Activated effector memory CD4-positive, alpha-beta T cell treated with Interleukin-2 at 50 U/mL for 16 hours (primary cell): ENCODE results near the gene KIFC1.

Experiments used
- DNase-seq: peaks from one replicate; pipeline ENCODE4 v3.0.0-alpha.2; 2020

KIFC1 gene

DNA sequence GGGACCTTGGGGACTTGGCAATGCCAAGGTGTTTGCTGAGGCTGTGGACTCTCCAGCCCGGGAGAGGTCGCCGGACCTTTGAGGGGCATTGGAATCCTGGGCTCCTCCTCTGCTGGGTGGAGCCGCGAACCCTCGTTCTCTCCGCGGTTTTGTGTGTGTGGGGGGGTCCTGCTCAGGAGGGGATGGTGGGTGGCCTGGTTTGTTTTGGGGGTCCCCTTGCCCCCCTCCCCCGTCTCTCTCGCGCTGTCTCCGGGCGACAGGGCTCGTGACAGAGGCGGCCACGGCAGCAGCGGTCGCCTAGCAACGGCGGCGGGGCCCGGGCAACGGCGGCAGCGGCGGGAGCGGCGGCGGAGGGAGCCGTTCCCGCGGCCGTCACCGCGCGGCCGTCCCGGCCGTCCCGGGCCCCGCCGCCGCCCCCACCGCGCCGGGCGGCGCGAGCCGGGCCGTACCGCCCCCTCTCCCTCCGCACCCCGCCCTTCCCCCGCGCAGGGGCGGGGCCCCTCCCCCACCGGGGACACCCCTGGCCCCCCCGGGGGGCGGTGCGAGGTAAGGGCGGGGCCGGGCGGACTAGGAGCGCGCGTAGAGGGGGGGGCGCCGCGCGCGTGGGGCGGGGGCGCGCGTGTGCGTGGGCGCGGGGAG lies 36.1 kb downstream of the KIFC1 start:
- DNase-seq, result no peak

DNA sequence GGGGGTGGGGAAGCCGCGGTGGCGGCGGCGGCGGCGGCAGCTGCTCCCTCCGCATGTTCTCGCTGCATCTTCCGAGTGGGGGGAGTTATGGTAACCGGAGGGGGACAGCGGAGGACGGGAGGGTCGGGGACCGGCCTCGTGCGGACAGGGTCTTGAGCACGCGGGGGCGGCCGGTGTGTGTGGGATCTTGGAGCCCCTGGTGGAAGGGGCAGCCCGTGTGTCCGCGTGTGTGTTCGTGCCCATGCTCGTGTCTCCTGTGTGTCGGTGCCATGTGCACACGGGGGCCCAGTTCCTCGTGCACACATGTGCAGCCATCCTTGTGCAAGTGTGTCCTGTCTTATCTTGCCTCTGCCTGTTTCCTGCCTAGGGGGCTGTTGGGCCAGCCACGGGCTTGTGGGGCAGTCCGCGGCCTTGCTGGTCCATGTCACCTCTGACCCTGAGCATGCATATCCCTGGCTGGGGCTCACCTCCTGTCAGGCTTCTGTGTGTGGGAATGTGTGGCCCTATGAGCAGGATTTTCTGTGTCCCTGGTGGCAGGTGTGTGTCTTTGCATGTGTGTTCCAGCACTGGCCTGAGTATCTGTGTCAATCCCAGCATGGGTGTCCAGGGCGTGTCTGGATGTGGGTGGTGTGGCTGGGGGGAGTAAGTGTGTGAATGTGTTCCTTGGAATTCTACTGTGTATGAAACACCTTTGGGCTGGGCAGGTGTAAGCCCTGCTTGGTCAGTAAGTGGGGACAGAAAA lies 36.8 kb downstream of the KIFC1 start:
- no peak for DNase-seq

DNA sequence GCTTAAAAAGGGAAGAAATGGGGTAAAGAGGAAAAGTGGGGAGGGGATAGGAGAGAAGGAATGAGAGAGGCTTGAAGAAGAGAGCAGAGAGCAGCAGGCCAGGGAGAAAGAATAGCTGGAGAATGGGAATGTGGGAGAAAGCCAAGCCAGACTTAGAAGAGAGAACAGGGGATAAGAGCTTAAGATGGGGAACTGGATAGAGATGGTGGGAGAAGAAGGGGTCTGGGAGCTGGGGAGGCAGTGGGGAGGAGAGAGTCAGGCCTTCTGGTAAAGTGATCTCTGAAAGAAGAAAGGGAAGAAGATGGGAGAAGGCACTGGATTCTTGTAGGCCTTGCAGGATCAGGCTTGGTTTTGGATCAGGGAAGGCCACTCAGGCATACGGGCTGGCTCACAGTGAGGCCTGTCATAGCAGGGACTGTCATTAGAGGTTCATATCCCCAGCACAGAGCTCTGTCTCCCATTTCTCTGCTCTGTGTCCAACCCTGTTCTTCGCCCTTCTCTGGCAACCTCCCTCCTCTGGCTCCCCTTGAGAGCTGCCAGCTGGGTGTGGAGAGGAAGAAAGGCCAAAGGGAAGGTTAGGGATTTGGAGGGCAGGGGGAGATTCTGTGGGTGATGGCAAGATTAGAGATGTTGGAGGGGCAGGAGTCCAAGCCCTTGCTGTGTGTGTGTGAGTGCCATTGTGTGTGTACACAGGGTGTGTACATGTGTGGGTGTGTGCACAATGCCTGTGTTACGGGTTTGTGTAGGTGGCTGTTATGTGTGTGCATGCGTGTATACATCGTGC lies 37.5 kb downstream of the KIFC1 start:
- DNase-seq, result no peak

DNA sequence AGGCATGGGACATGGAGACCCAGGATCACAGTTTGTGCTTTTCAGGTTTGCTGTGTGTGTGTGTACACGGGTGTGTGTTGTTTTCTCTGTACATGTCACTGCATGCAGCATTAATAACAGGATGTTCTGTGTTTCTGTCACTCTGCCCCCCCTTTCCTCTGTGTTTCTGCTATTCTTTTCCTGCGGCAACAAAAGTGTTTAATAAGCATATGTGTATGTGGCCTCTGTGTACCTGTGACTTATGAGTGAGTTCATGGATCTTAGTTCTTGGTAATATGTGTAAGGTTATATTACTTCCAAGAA lies 38.1 kb downstream of the KIFC1 start:
- no peak for DNase-seq

DNA sequence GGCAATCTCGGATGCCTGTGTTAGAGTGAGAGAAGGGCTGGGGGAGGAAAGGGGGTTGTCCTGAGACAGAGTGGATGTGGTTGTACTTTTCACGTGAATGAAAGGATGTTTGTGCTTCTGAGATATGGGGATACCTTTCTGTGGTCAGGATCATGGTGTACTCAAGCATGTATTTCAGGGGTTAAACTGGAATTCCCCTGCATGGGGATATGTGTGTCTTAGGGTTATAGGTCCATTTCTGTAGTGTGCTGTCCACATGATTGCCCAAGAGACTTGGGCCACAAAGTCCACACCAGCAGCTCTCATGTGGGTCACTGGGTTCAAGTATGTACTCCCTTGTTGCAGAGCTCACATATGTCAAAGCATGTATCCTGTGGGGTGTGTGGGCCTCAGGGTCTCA lies 38.7 kb downstream of the KIFC1 start:
- no peak for DNase-seq

DNA sequence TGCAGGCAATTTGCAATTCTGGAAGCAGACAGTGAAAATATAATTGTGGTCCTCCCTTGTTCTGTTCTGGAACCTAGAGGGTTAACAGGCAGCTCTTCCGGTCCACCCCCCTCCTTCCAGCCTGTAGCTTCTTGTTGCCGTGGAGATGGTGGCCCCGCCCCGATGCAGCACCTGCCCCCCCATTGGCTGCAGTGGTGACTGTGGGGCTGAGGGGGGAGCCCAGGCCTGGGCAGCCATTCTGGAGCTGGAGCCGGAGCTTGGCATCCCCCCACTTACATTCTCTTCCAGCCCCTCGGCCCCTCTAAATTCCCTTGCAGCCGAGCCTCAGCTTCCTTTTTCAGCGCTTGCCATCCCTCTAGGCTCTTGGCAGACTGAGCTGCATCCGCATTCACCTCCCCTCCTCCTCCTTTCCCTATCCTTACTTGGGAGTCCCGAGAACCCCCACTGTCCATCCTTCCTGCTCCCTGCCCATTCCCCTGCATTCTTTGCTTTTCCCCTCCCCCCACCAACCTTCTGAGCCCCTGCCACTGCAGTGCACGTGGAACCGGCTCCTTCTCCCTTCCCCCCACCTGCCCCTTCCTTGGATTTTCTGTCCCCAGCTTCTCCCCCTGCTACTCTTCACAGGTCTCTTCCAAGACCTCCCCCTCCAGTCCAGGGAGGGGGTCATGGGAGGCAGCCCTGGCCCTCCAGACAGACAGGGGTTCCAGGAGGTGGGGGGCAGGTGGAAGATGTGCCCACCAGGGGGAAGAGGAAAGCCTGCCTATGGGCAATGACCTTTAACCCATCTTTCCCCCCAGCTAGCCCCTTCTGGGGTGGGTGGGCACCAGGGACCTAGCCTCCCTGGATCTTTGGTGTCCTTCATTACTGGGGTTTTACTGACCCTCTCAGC lies 39.6 kb downstream of the KIFC1 start:
- DNase-seq, result peak; percentile 72

DNA sequence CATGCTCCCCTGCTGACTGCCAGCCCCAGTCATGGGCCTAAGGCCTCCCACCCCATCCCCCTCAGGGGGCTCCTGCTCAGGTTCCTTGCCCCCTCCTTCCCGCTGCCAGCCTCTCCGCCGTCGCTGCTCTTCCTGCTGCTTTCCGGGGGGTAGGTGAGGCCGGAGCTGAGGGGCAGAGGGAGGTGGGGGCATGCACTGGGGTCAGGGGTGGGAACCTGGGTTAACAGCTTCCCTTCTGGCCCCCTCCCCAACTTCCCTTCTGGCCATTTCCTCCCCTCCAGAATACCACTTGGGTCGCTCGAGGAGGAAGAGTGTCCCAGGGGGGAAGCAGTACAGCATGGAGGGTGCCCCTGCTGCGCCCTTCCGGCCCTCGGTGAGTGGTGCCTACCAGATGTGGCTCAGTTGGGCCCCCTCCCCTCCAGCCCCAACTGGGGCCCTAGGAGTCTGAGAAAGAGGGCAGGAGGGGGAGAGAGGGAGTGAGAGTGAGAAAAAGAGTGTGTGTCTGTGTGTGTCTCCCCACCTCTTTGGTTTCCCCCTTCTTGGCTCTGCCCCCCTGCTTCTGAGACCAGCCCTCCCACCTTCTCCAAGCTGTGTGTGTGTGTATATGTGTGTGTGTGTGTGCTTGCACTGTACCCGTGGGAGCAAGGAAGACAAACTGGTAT lies 40.4 kb downstream of the KIFC1 start:
- no peak for DNase-seq

DNA sequence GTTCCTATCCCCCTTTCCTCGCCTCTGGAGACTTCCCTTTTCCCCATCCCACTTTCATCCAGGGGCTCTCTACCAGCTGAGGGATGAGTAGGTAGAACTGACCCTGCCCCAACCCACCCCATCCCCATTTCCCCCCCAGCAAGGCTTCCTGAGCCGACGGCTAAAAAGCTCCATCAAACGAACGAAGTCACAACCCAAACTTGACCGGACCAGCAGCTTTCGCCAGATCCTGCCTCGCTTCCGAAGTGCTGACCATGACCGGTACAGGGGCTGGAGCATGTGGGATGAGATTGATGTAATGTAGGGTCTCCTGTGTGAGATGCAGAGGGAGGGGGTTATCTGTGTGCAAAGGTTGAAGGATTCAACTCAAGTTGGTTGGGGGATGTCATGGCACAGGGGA lies 40.9 kb downstream of the KIFC1 start:
- DNase-seq, result no peak

DNA sequence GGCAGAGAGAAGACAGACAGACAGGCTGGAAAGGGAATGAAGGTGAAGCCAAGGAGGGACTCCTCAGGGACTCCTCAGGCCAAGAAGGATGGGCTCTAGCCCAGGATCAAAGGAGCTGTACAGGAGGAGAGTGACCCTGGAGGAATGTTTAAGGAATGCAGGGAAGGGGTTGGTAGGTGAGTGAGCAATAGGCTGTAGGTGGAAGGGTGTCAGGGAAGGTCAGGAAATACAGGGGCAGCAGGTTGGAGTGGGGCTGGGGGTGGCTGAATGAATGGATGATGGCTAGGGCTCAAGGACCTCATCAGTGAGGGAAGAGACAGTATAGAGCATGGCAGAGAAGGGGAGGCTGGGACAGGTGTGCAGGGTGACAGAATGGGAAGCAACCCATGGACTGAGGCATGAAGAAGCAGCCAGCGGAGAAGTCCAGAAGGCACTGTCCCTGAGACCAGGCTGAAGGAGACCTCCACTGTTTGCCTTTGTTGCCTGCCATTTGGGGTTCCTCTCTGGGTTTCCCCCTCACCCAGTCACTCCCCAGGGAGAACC lies 41.4 kb downstream of the KIFC1 start:
- DNase-seq, result no peak

DNA sequence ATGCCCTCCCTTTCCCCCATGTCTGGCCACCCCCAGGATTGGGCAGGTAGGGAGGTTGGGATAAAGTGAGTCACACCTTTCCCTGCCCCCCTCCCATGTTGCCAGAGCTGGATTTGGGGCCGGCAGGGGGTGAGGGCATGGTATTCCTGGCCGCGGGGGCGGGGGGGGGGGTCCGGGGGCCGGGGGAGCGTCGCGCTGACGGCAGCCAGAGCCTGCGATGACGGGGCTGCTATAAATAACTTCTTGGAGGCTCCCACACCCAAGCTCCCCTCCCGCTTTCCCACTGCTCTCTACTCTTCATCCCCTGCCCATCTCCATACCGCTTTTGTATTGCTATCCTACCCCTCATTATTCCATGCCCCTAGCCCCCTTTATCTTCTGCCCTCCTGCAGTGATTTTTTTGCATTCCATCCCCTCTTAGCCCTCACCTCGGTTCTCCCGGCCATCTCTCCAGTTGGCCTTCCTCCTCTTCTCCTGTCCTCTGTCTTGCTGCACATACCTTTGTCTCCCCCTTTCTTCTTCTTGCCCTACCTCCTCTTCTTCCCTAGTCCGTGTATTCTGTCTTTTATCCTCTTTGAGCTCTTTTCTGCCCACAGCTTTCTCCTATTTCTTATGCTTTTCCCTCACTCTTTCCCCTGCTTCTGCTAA lies 42.0 kb downstream of the KIFC1 start:
- DNase-seq, result no peak

DNA sequence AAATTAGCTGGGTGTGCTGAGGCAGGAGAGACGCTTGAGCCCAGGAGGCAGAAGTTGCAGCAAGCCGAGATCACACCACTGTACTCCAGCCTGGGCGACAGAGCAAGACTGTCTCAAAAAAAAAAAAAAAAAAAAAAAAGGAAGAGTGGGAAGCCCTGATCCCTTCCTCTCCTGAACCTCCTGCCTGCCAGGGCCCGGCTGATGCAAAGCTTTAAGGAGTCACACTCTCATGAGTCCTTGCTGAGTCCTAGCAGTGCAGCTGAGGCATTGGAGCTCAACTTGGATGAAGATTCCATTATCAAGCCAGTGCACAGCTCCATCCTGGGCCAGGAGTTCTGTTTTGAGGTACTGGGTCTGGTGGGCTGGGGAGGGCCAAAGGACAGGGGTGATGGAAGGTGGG lies 43.3 kb downstream of the KIFC1 start:
- no peak for DNase-seq

DNA sequence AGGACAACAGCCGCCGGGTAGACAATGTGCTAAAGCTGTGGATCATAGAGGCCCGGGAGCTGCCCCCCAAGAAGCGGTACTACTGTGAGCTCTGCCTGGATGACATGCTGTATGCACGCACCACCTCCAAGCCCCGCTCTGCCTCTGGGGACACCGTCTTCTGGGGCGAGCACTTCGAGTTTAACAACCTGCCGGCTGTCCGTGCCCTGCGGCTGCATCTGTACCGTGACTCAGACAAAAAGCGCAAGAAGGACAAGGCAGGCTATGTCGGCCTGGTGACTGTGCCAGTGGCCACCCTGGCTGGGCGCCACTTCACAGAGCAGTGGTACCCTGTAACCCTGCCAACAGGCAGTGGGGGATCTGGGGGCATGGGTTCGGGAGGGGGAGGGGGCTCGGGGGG lies 46.0 kb downstream of the KIFC1 start:
- DNase-seq, result no peak

DNA sequence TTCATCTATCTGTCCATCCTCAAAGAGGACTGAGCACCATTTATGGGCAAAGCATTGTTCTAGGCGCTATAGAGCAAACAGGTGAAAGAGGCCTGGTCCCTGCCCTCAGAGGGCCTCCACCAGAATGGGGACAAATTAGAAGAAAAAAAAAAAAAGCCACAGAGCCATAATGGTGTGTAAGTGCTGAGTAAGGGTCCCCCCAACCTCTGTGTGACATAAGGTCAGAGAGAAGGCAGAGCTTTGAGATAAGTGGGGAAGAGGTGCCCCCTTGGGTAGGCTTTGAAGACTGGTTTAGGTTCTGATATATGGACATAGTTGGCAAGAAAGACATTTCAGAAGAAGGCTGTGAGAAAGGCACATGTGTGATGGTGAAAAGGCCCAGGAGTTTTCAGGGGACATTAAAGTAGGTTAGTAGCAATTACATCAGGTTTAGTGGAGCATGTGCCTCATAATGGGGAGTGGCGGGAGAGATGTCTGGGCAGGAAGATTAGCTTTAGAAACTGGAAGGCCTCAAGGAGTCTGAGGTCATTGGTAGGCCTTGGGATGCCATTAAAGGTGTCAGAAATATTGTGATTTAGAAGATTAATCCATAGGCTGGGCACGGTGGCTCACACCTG lies 47.5 kb downstream of the KIFC1 start:
- no peak for DNase-seq

DNA sequence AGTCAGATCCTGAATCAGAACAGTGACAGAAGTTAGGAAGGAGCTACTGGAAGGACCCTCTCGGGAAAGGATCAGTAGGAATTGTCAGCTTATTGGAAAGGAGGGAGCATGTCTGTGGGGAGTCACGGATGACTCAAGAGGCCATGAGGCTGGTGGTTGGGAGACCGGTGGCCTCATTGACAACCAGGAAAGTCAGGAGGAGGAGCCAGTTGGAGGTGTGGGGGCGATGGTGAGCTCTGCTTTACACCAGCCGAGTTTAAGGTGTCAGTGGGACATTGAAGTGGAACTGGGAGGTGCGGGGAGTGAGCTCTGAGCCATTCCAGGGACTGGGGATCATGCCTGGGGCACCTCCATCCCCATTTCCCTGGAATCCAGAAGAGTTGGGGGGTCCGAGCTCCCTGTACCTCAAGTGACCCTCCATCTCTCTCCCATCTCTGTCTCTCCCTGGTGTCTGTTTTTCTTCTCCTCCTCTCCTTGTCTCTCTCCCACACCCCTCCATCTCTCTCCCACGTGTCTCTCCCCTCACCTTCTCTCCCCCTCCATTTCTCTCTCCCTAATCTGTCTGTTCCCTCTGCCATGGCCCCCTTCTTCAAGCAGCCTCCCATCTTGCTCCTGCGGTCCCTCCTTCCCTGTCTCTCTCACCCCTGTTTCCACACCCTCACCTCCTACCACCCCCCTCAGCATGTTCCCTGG lies 48.5 kb downstream of the KIFC1 start:
- DNase-seq, result no peak

DNA sequence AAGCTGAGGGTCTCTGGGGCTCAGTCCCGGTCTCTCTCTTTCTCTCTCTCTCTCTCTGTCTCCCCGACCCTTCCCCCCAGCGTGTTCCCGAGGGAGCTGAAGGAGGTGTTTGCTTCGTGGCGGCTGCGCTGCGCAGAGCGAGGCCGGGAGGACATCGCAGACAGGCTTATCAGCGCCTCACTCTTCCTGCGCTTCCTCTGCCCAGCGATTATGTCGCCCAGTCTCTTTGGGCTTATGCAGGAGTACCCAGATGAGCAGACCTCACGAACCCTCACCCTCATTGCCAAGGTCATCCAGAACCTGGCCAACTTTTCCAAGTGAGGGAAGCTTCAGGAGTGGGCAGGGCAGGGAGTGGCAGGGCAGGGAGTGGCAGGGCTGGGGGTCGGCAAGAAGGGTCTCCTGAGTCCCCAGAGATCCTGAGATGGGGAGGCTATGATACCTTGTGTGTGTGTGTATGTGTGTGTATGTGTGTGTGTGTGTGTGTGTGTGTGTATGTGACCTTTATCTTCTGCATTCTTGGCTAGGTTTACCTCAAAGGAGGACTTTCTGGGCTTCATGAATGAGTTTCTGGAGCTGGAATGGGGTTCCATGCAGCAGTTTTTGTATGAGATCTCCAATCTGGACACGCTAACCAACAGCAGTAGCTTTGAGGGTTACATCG lies 49.2 kb downstream of the KIFC1 start:
- no peak for DNase-seq

DNA sequence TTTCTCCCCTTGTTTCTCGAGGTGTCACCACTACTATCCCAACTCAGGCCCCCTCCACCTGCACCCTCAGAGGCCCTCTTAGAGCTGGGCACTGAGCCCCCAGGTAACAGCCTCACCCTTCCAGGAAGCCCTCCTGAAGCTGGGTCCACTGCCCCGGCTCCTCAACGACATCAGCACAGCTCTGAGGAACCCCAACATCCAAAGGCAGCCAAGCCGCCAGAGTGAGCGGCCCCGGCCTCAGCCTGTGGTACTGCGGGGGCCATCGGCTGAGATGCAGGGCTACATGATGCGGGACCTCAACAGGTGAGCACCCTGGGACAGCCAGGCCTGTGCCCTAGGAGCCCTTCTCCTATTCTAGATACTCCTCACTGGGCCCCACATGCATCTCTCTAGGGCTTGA lies 49.8 kb downstream of the KIFC1 start:
- DNase-seq, result no peak

DNA sequence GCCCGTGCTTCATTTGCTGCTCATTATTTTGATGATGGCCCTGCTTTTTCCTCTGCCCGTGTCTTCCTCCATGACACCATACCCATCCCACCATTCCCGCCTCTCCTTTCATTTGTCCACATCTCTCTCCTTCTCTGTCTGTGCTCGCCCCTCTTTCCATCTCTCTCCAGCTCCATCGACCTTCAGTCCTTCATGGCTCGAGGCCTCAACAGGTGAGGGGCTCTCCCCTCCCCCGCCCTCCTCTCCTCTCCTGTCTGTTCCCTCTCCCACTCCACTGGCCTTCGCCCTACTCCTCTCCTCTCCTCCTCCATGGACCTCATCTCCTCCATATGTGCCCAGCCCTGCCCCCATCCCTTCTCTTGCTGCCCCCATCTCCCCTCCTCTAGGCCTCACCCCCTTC lies 50.7 kb downstream of the KIFC1 start:
- no peak for DNase-seq

DNA sequence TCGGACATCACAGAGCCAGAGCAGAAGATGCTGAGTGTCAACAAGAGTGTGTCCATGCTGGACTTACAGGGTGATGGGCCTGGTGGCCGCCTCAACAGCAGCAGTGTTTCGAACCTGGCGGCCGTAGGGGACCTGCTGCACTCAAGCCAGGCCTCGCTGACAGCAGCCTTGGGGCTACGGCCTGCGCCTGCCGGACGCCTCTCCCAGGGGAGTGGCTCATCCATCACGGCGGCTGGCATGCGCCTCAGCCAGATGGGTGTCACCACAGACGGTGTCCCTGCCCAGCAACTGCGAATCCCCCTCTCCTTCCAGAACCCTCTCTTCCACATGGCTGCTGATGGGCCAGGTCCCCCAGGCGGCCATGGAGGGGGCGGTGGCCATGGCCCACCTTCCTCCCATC lies 51.4 kb downstream of the KIFC1 start:
- no peak for DNase-seq

DNA sequence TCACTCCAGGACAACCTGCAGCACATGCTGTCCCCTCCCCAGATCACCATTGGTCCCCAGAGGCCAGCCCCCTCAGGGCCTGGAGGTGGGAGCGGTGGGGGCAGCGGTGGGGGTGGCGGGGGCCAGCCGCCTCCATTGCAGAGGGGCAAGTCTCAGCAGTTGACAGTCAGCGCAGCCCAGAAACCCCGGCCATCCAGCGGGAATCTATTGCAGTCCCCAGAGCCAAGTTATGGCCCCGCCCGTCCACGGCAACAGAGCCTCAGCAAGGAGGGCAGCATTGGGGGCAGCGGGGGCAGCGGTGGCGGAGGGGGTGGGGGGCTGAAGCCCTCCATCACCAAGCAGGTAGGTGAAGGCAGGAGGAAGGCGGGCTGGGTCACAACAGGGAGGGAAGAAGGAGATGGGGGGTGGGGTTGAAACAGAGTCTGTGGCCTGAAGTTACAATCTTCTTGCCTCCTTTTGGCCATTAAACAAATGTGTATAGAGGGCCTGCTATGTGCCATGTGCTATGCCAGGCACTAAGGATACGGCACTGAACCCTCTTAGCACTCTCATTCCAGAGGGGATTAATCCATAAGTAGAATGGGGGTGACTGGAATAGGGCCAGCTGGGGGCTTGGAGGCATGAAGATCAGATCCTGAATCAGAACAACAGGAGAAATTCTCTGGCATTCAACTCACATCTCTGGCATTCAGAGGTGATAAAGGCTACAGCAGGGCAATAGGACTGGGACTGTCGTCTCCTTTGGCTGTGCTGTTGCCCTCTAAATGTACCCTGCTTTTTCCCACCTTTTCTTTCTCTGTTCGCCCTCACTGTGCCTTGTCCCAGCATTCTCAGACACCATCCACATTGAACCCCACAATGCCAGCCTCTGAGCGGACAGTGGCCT lies 52.2 kb downstream of the KIFC1 start:
- no peak for DNase-seq
